Endothelial cell of umbilical vein (primary cell): ENCODE measurements around the gene ZNF385D. TPM values are rescaled to one million over a fixed set of nuclear protein-coding genes. Genes with fewer than 3 reads are reported as not detected.

ENCODE experiments used
- BruUV-seq: library from RNA; stranded (reverse); fragments of 400-500 nt; replicated peaks from 2 replicates; lab custom pipeline; 2021; lab: Mats Ljungman, UMichigan
- CTCF ChIA-PET: fragments of 300-600, 350-600 bp; sonication (Branson Sonifier 250); formaldehyde crosslinking; loops from one replicate; lab custom pipeline; 2021; ENCODE audit warnings: antibody characterized with exemption, inconsistent platforms; lab: Charles Lee
- POLR2A ChIA-PET: fragments of 300-600, 350-600 bp; sonication (Branson Sonifier 250); formaldehyde crosslinking; loops from one replicate; lab custom pipeline; 2021; ENCODE audit warnings: antibody characterized with exemption, inconsistent platforms; lab: Charles Lee
- DNase-seq: peaks from one replicate; pipeline ENCODE4 v3.0.0-alpha.2; 2011; ENCODE audit warnings: low read depth, low spot score
- FAIRE-seq: peaks from 2 replicates; lab custom pipeline; 2011; peaks lifted over from hg19 to GRCh38; lab: Jason Lieb, UNC
- H2AFZ ChIP-seq: 2 replicates; pipeline ENCODE4 v1.6.0; 2012; ENCODE audit warnings: low read depth, low read length, control low read depth, inconsistent platforms
- H3K27ac ChIP-seq: 2 replicates; pipeline ENCODE4 v1.5.1; 2011; ENCODE audit warnings: low read depth, mild to moderate bottlenecking, control low read depth, low read length, moderate library complexity; ENCODE audit not compliant: insufficient read depth
- H3K27me3 ChIP-seq, 2 experiments: 2 replicates each; pipeline versions ENCODE4 v1.6.0 to v1.6.1; 2011; ENCODE audit warnings: low read length in 2 of 2, mixed read lengths in 1 of 2; ENCODE audit not compliant: control insufficient read depth in 2 of 2, insufficient read depth in 2 of 2
- H3K36me3 ChIP-seq, 2 experiments: 2 replicates in 1 of 2; 3 replicates in 1 of 2; pipeline ENCODE4 v1.5.1; 2011; ENCODE audit warnings: low read length in 2 of 2, mild to moderate bottlenecking in 1 of 2, moderate library complexity in 1 of 2; ENCODE audit not compliant: control insufficient read depth in 2 of 2, insufficient read depth in 2 of 2; ENCODE audit errors: extremely low read depth in 1 of 2
- H3K4me1 ChIP-seq: 3 replicates; pipeline ENCODE4 v1.5.1; 2011; ENCODE audit warnings: mild to moderate bottlenecking, low read length; ENCODE audit not compliant: control insufficient read depth, insufficient read depth; ENCODE audit errors: extremely low read depth
- H3K4me2 ChIP-seq: 2 replicates; pipeline ENCODE4 v1.6.1; 2011; ENCODE audit warnings: low read length, control low read depth, mixed read lengths; ENCODE audit not compliant: insufficient read depth
- H3K4me3 ChIP-seq, 3 experiments: fragments of 200-600 bp in 1 of 3; sonication (generic), shearing (Covaris generic) in 1 of 3; replicated peaks in 1 of 3; 2 replicates each; pipeline ENCODE4 v1.5.1; 2011 to 2016; ENCODE audit warnings: control low read depth in 3 of 3, low read length in 3 of 3, mild to moderate bottlenecking in 2 of 3, inconsistent platforms in 1 of 3, low read depth in 1 of 3, moderate library complexity in 1 of 3; ENCODE audit not compliant: insufficient read depth in 1 of 3
- H3K79me2 ChIP-seq: 2 replicates; pipeline ENCODE4 v1.6.0; 2012; ENCODE audit warnings: low read length, inconsistent platforms; ENCODE audit not compliant: control insufficient read depth, insufficient read depth
- H3K9ac ChIP-seq: replicated peaks from 2 replicates; pipeline ENCODE3; 2011; ENCODE audit warnings: low read length, control low read depth; ENCODE audit not compliant: insufficient read depth; ENCODE audit errors: extremely low read depth
- H3K9me1 ChIP-seq: replicated peaks from 3 replicates; pipeline ENCODE4 v1.6.0; 2011; ENCODE audit warnings: mild to moderate bottlenecking, low read length; ENCODE audit not compliant: control insufficient read depth, insufficient read depth; ENCODE audit errors: extremely low read depth
- H3K9me3 ChIP-seq: replicated peaks from 2 replicates; pipeline ENCODE4 v1.5.1; 2012; ENCODE audit warnings: low read length, inconsistent platforms; ENCODE audit not compliant: control insufficient read depth, insufficient read depth
- H4K20me1 ChIP-seq: replicated peaks from 2 replicates; pipeline ENCODE3; 2011; ENCODE audit warnings: mild to moderate bottlenecking, low read length; ENCODE audit not compliant: control insufficient read depth, insufficient read depth; ENCODE audit errors: extremely low read depth
- EZH2 ChIP-seq: IDR thresholded peaks from 2 replicates; pipeline ENCODE4 v1.6.1; 2012; ENCODE audit warnings: borderline replicate concordance, low read depth, mild to moderate bottlenecking, moderate library complexity, low read length, inconsistent platforms; ENCODE audit not compliant: severe bottlenecking
- FOS ChIP-seq: IDR thresholded peaks from 2 replicates; pipeline ENCODE4 v1.6.1; 2011; ENCODE audit warnings: mild to moderate bottlenecking, low read length, moderate library complexity, borderline replicate concordance; ENCODE audit not compliant: insufficient read depth
- GATA2 ChIP-seq: IDR thresholded peaks from 2 replicates; pipeline ENCODE4 v1.7.0; 2011; ENCODE audit warnings: low read depth, mild to moderate bottlenecking, moderate library complexity, mixed read lengths, low read length; ENCODE audit not compliant: insufficient read length, insufficient read depth
- JUN ChIP-seq: IDR thresholded peaks from 2 replicates; pipeline ENCODE4 v1.6.1; 2011; ENCODE audit warnings: borderline replicate concordance, low read depth; ENCODE audit not compliant: insufficient read length, insufficient read depth
- MYC ChIP-seq: IDR thresholded peaks from one replicate; pipeline ENCODE4 v1.6.1; 2011; ENCODE audit warnings: mild to moderate bottlenecking, low read depth, low read length
- POLR2A ChIP-seq: IDR thresholded peaks from 2 replicates; pipeline ENCODE4 v1.6.1; 2012; ENCODE audit warnings: low read depth, mild to moderate bottlenecking, control low read depth, low read length
- POLR2AphosphoS5 ChIP-seq: IDR thresholded peaks from 2 replicates; pipeline ENCODE4 v1.6.1; 2012; ENCODE audit warnings: low read depth, mild to moderate bottlenecking, control low read depth, low read length, moderate library complexity; ENCODE audit not compliant: insufficient read depth
- dilution Hi-C: fragments of 300-500 bp; cut with MboI; formaldehyde crosslinking; loops from one replicate; pipeline ENCODE4 v1.15.0; 2019; ENCODE audit warnings: low sequenced_read_pairs; ENCODE audit not compliant: extremely low pct_ligation_motif_present
- intact Hi-C: fragments of 100-400 bp; cut with micrococcal nuclease; formaldehyde crosslinking; loops from one replicate; pipeline ENCODE4 v1.10.0; 2022
- polyA plus RNA-seq, 4 experiments: library from polyadenylated mRNA; depleted of rRNA in 3 of 4; stranded (reverse) in 3 of 4; unstranded in 1 of 4; fragments of >200 nt; gene quantifications; 2 replicates each; pipeline versions ENCODE4 v1.2.1 to v1.2.3, GENCODE V29; 2011 to 2012; ENCODE audit warnings: missing spikeins in 1 of 4
- total RNA-seq: library from RNA; stranded (reverse); gene quantifications from 2 replicates; pipeline ENCODE4 v1.2.3, GENCODE V29; 2021
- TF ChIP-seq, protein P1 (sequence below), 2 donors: IDR thresholded peaks; 1 replicate in 1 of 2; 2 replicates in 1 of 2; pipeline ENCODE4 v1.5.1; 2011; ENCODE audit warnings: low read length in 2 of 2, mild to moderate bottlenecking in 2 of 2, moderate library complexity in 2 of 2, control low read depth in 1 of 2, inconsistent platforms in 1 of 2, low read depth in 1 of 2; ENCODE audit not compliant: insufficient read depth in 1 of 2; ENCODE audit errors: extremely low read depth in 1 of 2
- TF ChIP-seq, protein P2 (sequence below): IDR thresholded peaks from 2 replicates; pipeline ENCODE4 v1.6.1; 2011; ENCODE audit not compliant: insufficient read depth, insufficient read length

The ZNF385D gene
- total and polyA plus RNA-seq, 2 donors (not counting 3 experiments of a cell fraction or from before 2014, with no cell fraction given), result not detected

DNA sequence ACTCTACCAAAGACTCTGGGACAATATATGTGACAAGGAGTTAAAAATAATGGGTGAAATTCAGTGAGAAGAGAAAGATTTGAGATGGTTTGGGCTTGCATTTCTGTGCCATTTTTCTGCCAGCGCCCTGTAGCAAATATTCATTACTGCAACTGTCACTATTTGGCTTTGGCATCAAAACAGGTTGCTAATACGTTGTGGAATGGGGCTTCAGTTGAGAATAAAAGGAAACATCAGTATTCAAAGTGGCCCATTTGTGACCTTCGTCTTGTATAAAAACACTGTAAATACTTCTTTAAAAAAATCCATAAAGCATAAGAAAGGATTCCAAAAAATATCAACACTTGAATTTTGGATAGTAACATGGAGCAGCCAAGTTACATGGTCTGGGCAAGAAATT, 309.2 kb downstream of the ZNF385D start:
- FAIRE-seq (no peak), DNase-seq (no peak)
- no peaks in the 10 kb centered on the region for H3K4me1 ChIP-seq
- H3K9ac ChIP-seq, result no peak overlapping the region
- H3K9me3 ChIP-seq, result no peaks in the 10 kb centered on the region
- H3K36me3 ChIP-seq, result no peaks in the 10 kb centered on the region
- H3K27me3 ChIP-seq, result no peaks in the 10 kb centered on the region
- dilution Hi-C loops (no loop called here), intact Hi-C loops (no loop called here)
- H4K20me1 ChIP-seq, result no peaks in the 10 kb centered on the region
- ChIA-PET CTCF (no interaction called here), POLR2A (no interaction called here)
- no peak overlapping the region for H3K4me3 ChIP-seq
- H3K9me1 ChIP-seq, result no peaks in the 10 kb centered on the region
- H3K27ac ChIP-seq, result no peak overlapping the region
- no peak for TF ChIP-seq POLR2AphosphoS5
- BruUV-seq, result no TSS peak
- H3K4me2 ChIP-seq, result no peak overlapping the region
- H2AFZ ChIP-seq, result no peak overlapping the region
- H3K79me2 ChIP-seq, result no peaks in the 10 kb centered on the region

DNA sequence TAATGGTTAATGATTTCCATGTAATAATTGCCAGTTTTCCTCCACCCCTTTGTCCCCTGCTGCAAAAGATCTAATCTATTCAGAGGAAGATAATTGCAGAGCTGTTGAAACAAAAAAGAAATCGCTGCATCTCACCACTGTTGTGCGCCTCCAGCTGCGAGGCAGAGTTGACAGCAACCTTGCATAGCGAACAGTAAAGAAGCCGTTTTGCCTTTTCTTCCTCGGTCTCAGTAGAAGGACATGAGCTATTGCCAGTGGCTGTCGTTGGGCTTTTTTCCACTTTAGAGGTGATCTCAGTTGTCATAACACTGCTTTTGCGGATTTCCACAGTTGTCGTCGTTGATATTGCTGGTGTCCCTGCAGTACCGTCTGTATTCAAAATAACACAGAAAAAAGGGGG, 314.2 kb downstream of the ZNF385D start:
- dilution Hi-C loops, result no loop called here
- Histone ChIP-seq H4K20me1 (no peaks in the 10 kb centered on the region), H3K4me1 (peaks cover 8% of the 10 kb centered on the region), H3K9me1 (no peaks in the 10 kb centered on the region), H3K4me3 (no peak overlapping the region), H3K9ac (no peak overlapping the region), H3K4me2 (no peak overlapping the region), H3K79me2 (no peaks in the 10 kb centered on the region), H2AFZ (no peak overlapping the region), H3K27me3 (no peaks in the 10 kb centered on the region), H3K36me3 (no peaks in the 10 kb centered on the region), H3K9me3 (no peaks in the 10 kb centered on the region), H3K27ac (no peak overlapping the region)
- intact Hi-C loops, result loop anchor here (1.0 to 5.0 kb wide), 4 partner anchors 35 to 1095 kb away; no protein-coding TSS in a partner anchor
- TF ChIP-seq JUN, result no peak
- TF ChIP-seq POLR2A, result no peak
- no peak for TF ChIP-seq FOS
- TF ChIP-seq, protein P1, sequence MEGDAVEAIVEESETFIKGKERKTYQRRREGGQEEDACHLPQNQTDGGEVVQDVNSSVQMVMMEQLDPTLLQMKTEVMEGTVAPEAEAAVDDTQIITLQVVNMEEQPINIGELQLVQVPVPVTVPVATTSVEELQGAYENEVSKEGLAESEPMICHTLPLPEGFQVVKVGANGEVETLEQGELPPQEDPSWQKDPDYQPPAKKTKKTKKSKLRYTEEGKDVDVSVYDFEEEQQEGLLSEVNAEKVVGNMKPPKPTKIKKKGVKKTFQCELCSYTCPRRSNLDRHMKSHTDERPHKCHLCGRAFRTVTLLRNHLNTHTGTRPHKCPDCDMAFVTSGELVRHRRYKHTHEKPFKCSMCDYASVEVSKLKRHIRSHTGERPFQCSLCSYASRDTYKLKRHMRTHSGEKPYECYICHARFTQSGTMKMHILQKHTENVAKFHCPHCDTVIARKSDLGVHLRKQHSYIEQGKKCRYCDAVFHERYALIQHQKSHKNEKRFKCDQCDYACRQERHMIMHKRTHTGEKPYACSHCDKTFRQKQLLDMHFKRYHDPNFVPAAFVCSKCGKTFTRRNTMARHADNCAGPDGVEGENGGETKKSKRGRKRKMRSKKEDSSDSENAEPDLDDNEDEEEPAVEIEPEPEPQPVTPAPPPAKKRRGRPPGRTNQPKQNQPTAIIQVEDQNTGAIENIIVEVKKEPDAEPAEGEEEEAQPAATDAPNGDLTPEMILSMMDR (IDR thresholded peaks at IDR 0.05; ENCODE audit: extremely low read depth in 1 of 2, insufficient read depth in 1 of 2, low read depth in 1 of 2, low read length in 2 of 2), result no peak
- TF ChIP-seq, protein P2, sequence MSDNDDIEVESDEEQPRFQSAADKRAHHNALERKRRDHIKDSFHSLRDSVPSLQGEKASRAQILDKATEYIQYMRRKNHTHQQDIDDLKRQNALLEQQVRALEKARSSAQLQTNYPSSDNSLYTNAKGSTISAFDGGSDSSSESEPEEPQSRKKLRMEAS, result no peak
- no peak for TF ChIP-seq EZH2
- TF ChIP-seq GATA2, result no peak
- no peak for TF ChIP-seq MYC
- TF ChIP-seq POLR2AphosphoS5, result no peak
- no TSS peak for BruUV-seq
- DNase-seq (no peak), FAIRE-seq (no peak)
- ChIA-PET CTCF (no interaction called here), POLR2A (no interaction called here)
